HG03354 (cell line): ENCODE results near the gene PPT2.

ENCODE experiments used
- ATAC-seq: cut with Tn5 transposase; IDR thresholded peaks from one replicate; pipeline ENCODE4 v1.9.1; 2021; ENCODE audit warnings: mild to moderate bottlenecking; ENCODE audit not compliant: unreplicated experiment, poor library complexity, severe bottlenecking

Gene PPT2

GRCh38 chr6:32153564-32154513 is at the start of gene PPT2:
TSS of gene PPT2 (plus strand) at chr6:32154141. CDS start at chr6:32154595, 454 bp downstream.
- ATAC-seq = peak; percentile 38

- no peak for ATAC-seq
Measured at GRCh38 chr6:32105433-32105832, 48.5 kb upstream of the PPT2 start.

- no peak for ATAC-seq
Measured at GRCh38 chr6:32107406-32107805, 46.5 kb upstream of the PPT2 start.

GRCh38 chr6:32108094-32108627 is 45.8 kb upstream of the PPT2 start:
- no peak for ATAC-seq

- no peak for ATAC-seq
Measured at GRCh38 chr6:32108727-32109113, 45.2 kb upstream of the PPT2 start.

- no peak for ATAC-seq
Measured at GRCh38 chr6:32109114-32109764, 44.7 kb upstream of the PPT2 start, which contains the start of gene TNXB. TSS of gene TNXB (minus strand) at chr6:32109338. CDS start at chr6:32098198, 11,140 bp downstream.

- ATAC-seq = no peak
Measured at GRCh38 chr6:32109765-32110160, 44.2 kb upstream of the PPT2 start.

- ATAC-seq = no peak
Measured at GRCh38 chr6:32110632-32111031, 43.3 kb upstream of the PPT2 start.

GRCh38 chr6:32111424-32112066 is 42.4 kb upstream of the PPT2 start:
- no peak for ATAC-seq

- no peak for ATAC-seq
Measured at GRCh38 chr6:32112431-32112980, 41.4 kb upstream of the PPT2 start.

- no peak for ATAC-seq
Measured at GRCh38 chr6:32113386-32114352, 40.3 kb upstream of the PPT2 start.

GRCh38 chr6:32114796-32115195 is 39.1 kb upstream of the PPT2 start:
- ATAC-seq = no peak

- no peak for ATAC-seq
Measured at GRCh38 chr6:32115623-32116022, 38.3 kb upstream of the PPT2 start.

GRCh38 chr6:32116674-32117073 is 37.3 kb upstream of the PPT2 start:
- no peak for ATAC-seq

- ATAC-seq = no peak
Measured at GRCh38 chr6:32117461-32117860, 36.5 kb upstream of the PPT2 start.

GRCh38 chr6:32118782-32119628 is 34.9 kb upstream of the PPT2 start:
- ATAC-seq = no peak

GRCh38 chr6:32120573-32121059 is 33.3 kb upstream of the PPT2 start:
- ATAC-seq = no peak

- ATAC-seq = no peak
Measured at GRCh38 chr6:32123681-32124080, 30.3 kb upstream of the PPT2 start.
